ENCODE measurements around the gene THNSL1. TPM values are rescaled to one million over a fixed set of nuclear protein-coding genes. Genes with fewer than 3 reads are reported as not detected.
"Not testable (repeated sequence)": the region's sequence is repeated elsewhere in the genome, so short reads cannot be mapped to it uniquely, and the experiment has no call there.

The THNSL1 gene
- total RNA-seq, 1 donor from 2014 or later, result 2.9 TPM

DNA sequence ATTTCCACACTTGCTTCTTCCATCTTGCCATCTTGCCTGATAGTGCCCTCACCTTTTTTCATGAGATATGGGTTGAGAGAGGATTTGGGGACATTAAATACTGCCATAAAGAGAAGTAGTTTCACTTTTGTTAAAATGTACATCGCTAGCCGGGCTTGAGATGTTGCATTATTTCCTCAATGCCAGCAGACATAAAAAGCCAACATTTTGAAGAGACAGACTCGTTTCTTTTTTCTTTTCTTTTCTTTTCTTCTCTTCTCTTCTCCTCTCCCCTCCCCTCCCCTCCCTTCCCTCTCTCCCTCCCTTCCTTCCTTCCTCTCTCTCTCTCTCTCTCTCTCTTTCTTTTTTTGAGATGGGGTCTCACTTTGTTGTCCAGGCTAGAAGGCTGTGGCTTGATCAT lies 18.4 kb upstream of the THNSL1 start:
- no peak for DNase-seq

GRCh38 chr10:25011591-25011990 lies 4.8 kb upstream of the THNSL1 start:
- DNase-seq, result not testable (repeated sequence)

GRCh38 chr10:25014579-25014978 lies 1.8 kb upstream of the THNSL1 start:
- no peak for DNase-seq

- peak; percentile 91 for DNase-seq
These were observed 510 bp upstream of the THNSL1 start, which contains the start of gene ENKUR for GRCh38 chr10:25015828-25016375. Gene ENKUR (minus strand): TSS chr10:25016158. CDS start chr10:25015936, 222 bp downstream.

DNA sequence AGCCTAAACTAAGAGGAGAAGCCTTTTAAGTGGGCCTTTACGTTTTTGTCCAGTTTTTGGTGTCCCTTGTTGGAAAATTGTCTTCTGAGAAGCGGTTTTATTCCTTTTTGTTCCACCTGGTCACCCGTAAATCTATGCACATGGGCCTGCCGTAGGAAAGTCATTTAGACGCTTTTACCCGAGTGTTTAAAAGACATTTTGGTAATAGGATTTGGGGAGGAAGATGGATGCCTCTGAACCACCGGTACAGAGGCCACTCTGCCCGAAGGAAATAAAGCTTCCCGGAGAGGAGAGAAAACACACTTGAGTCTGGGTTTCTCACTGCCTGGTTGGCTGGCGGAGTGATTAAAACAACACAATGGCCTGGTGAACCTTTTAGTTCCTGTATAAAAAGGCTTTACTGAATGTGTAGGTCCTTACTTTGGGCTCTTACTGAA lies 760 bp downstream of the THNSL1 start:
- DNase-seq, result peak; percentile 59

GRCh38 chr10:25017661-25018060 lies 1.2 kb downstream of the THNSL1 start:
- DNase-seq, result no peak

- DNase-seq, result no peak
These were observed 2.3 kb downstream of the THNSL1 start for GRCh38 chr10:25018703-25019102.

DNA sequence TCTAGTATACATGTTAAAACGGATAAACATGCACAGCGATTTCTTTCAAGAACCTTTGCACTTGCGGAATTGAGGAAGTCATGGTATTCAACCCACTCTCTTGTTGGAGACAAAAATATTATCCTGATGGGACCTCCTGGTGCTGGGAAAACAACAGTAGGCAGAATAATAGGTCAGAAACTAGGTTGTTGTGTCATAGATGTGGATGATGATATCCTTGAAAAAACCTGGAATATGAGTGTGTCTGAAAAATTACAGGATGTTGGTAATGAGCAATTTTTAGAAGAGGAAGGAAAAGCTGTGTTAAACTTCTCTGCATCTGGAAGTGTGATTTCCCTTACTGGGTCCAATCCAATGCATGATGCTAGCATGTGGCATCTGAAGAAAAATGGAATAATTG lies 6.9 kb downstream of the THNSL1 start:
- peak; percentile 91 for DNase-seq

DNA sequence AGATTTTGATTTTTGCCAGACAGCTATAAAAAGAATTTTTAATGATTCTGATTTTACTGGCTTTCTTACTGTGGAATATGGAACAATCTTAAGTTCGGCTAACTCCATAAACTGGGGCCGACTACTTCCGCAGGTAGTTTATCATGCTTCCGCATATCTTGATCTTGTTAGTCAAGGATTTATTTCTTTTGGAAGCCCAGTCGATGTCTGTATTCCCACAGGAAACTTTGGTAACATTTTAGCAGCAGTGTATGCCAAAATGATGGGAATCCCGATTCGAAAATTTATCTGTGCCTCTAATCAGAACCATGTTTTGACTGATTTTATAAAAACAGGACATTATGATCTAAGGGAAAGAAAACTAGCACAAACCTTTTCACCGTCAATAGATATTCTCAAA lies 8.1 kb downstream of the THNSL1 start:
- peak; percentile 40 for DNase-seq

DNA sequence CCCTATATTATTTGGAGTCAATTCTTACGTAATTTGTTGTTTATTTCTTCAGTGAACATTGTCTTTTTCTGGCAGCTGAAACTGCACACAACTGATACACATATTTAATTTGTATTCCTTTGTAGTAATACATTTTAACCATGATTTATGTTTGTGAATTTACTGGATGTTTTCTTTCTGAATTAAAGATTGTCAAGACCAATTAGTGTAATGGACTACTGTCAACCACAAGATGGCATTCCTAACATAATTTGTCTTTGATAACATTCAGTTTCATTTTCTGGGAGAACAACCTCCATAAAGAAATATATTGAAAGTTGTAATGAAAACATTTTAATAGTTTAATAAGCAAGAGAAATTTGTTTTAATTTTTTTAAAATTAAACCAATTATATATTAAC lies 10.1 kb downstream of the THNSL1 start:
- peak; percentile 53 for DNase-seq

- no peak for DNase-seq
These were observed 12.3 kb downstream of the THNSL1 start for GRCh38 chr10:25028711-25029110.

GRCh38 chr10:25029519-25029918 lies 13.1 kb downstream of the THNSL1 start:
- no peak for DNase-seq

GRCh38 chr10:25036381-25036780 lies 20.0 kb downstream of the THNSL1 start:
- no peak for DNase-seq

- no peak for DNase-seq
These were observed 21.9 kb downstream of the THNSL1 start for GRCh38 chr10:25038325-25038724.

DNA sequence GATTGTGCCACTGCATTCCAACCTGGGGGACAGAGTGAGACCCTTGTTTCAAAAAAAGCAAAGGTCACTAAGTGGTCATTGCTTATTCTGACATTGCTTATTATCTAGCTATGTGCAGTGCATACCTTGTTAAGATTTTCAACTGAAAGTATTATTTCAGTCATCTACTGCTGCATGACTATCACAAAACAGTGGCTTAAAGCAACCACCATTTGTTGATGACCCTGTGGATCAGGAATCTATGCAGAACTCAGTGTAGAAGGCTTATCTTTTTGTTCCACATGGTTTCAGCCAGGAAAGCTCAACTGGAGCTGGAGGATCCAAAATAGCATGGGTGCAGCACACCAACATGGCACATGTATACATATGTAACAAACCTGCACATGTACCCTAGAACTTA lies 23.1 kb downstream of the THNSL1 start:
- no peak for DNase-seq

- no peak for DNase-seq
These were observed 30.2 kb downstream of the THNSL1 start for GRCh38 chr10:25046641-25047040.

- DNase-seq, result no peak
These were observed 30.7 kb downstream of the THNSL1 start for GRCh38 chr10:25047088-25047487.

DNA sequence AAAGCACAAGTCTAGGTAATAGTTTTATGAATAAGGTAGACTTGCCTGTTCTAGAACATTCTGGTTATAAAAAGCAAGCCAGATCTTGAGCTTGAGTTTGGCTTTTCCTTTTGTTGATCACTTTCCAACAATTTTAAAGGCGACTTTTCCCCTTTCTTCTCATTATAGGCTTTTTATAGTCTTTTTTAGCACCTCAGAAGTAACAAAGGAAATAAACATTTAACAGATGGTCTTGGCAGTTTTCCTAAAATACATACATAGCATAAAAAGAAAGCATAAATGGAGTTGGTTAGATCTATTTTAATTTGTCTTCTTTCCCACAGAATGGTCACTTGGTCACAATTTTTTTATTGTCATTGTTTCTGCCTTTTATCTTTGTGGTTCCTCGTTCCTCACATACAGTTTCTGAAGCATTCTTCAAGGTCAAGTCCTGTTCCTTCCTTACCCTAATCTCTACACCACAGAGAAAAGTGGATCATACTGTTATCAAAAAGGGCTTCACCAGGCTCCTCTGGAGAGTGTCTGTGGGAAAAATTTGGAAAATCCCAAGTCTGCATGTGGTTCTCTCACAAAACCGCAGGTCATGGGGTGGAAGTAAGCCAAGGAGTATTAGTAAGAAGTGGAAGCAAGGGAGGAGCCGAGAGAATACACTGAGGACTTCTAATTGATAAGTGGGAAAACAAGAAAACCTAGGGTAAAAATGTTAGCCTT lies 31.3 kb downstream of the THNSL1 start:
- DNase-seq, result no peak

GRCh38 chr10:25048450-25048849 lies 32.0 kb downstream of the THNSL1 start:
- DNase-seq, result no peak

- no peak for DNase-seq
These were observed 33.6 kb downstream of the THNSL1 start for GRCh38 chr10:25049966-25050365.

GRCh38 chr10:25050402-25050801 lies 34.0 kb downstream of the THNSL1 start:
- no peak for DNase-seq

- DNase-seq, result no peak
These were observed 35.6 kb downstream of the THNSL1 start for GRCh38 chr10:25052012-25052411.

- DNase-seq, result no peak
These were observed 40.3 kb downstream of the THNSL1 start for GRCh38 chr10:25056726-25057125.

GRCh38 chr10:25057886-25058285 lies 41.5 kb downstream of the THNSL1 start:
- DNase-seq, result no peak

DNA sequence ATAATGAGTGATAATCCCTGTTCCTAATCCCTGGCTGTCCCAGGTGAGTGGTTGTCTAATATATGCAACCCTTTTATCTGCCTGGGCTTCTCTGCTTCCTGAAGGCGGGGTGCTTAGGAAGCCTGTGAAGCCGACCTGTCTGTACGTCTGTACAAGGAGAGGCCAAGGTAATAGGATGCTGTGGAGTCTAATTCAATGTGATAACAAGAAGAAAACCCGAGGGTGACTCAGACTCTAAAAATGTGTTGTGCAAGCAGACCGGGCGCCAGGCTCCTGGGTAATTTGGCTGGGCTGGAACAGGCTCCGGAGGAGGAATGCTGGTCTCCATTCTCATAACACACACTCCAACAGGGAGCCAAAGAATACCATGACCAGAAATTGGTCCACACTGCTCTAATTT lies 43.6 kb downstream of the THNSL1 start:
- peak; percentile 76 for DNase-seq
